ENCODE data around the gene UBL3. TPM values are rescaled to one million over a fixed set of nuclear protein-coding genes. Genes with fewer than 3 reads are reported as not detected.

UBL3 gene, protein sequence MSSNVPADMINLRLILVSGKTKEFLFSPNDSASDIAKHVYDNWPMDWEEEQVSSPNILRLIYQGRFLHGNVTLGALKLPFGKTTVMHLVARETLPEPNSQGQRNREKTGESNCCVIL
- 13.4 and 14.1 TPM in 2 replicates for total RNA-seq (2013; cell fraction: nucleolus; rRNA removed)
- total RNA-seq (2014; rRNA removed), result 9.1 and 9.3 TPM in 2 replicates
- 11.3 and 11.6 TPM in 2 replicates for total RNA-seq (2014; rRNA removed; fragmentation: Illumina TruSeq; extraction: Trizol)
- 12.4 and 13.7 TPM in 2 replicates for total RNA-seq (2021)
- polyA plus RNA-seq (2011; ENCODE audit: low read depth), result 4.7 TPM
- 11.1 and 16.3 TPM in 2 replicates for polyA plus RNA-seq (2011; rRNA removed)
- polyA plus RNA-seq (2011; cell fraction: cytosol; rRNA removed), result 4.5 and 4.7 TPM in 2 replicates
- polyA plus RNA-seq (2011; cell fraction: nucleus; rRNA removed), result 3.5 and 3.6 TPM in 2 replicates
- 8.9 and 9.5 TPM in 2 replicates for polyA plus RNA-seq (2012)
- 12.0 and 15.0 TPM in 2 replicates for polyA plus RNA-seq (2014; fragmentation: Illumina TruSeq; extraction: Trizol)
- 1 to 10 TPM; 5.5 to 6.1 TPM for polyA plus RNA-seq (2014; fragmentation: Nextera tagmentation; extraction: Ambion mirVana)
- 7.0 and 7.9 TPM in 2 replicates for polyA plus RNA-seq (2014; rRNA removed)
- 10 to 100 TPM; 10.1 to 11.2 TPM for polyA plus RNA-seq (2016; fragmentation: Nextera tagmentation; extraction: Ambion mirVana)
- polyA minus RNA-seq (2011; rRNA and poly(A)+ RNA removed), result 6.6 and 8.3 TPM in 2 replicates
- polyA minus RNA-seq (2011; cell fraction: cytosol; rRNA and poly(A)+ RNA removed), result 4.3 and 4.4 TPM in 2 replicates
- 5.7 and 9.1 TPM in 2 replicates for polyA minus RNA-seq (2011; cell fraction: nucleus; rRNA and poly(A)+ RNA removed)
- Bru-seq, nascent RNA, result percentile 79 among the genes with signal in this experiment
- percentile 73 among the genes with signal in this experiment for BruChase-seq, experiment 1, labeled RNA remaining after a 6-hour chase
- percentile 77 among the genes with signal in this experiment for BruChase-seq, experiment 2, labeled RNA remaining after a 2-hour chase
- long read RNA-seq, experiment 1, full-length matches to known transcripts, result 7 of 8 reads
- long read RNA-seq, experiment 1, partial matches to known transcripts, result 0 of 8 reads
- long read RNA-seq, experiment 1, other reads (novel, unspliced or antisense), result 1 of 8 reads
- long read RNA-seq, experiment 2, full-length matches to known transcripts, result 11 of 22 reads
- long read RNA-seq, experiment 2, partial matches to known transcripts, result 1 of 22 reads
- long read RNA-seq, experiment 2, other reads (novel, unspliced or antisense), result 10 of 22 reads

DNA sequence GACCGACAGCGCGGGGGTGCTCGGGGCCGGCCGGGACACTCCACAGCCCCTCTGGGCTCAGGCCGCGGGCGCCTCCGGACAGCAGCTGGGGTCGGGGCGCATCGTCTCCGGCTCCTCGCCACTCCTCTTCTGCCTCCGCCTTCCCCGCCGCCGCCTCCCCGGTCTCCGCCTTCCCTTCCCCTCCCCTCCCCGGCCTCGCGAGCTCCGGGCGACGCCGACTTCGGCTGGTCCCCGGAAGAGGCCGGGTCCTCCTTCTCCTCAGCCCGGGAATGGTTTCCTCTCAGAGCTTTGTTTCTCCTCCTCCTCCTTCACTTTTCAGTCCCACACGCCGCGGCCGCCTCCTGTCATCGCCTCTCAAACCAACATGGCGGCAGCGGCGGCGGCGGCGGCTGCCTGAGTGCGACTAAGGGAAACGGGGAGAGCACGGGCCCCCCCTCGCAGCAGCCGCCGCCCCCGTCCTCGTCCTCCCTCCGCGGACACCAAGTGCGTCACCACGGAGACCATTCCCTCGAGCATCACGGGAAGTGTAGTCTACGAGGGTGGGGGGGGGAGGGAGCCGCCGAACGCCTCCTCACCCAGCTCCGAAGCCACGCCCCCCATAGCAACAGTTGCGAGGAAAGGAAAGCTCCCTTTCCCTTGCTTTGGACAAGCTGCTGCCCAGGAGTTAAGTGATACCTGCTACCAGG, at the start of gene UBL3:
TSS of gene UBL3 (minus strand) at position 405 of the 686 bp plus-strand sequence. CDS start 1,079 bp downstream, outside the sequence.
- Histone ChIP-seq H3K36me3 (ENCODE audit: control insufficient read depth in 2 of 2, insufficient read depth in 2 of 2, low read length in 1 of 2) (no peaks in the 10 kb centered on the region), H4K20me1 (ENCODE audit: control insufficient read depth, insufficient read depth) (no peaks in the 10 kb centered on the region), H3K79me2 (ENCODE audit: control insufficient read depth, insufficient read depth, low read length) (peaks cover 40% of the 10 kb centered on the region), H3K27ac (ENCODE audit: control insufficient read depth, insufficient read depth) (peak within 1 kb of the TSS; percentile 54), H3K27me3 (replicated peaks in 1 of 2; ENCODE audit: control insufficient read depth in 2 of 2, insufficient read depth in 2 of 2, low read length in 1 of 2) (no peaks in the 10 kb centered on the region), H2AFZ (ENCODE audit: control insufficient read depth, low read depth, low read length) (peak within 1 kb of the TSS; percentile 84), H3K4me2 (ENCODE audit: control insufficient read depth, insufficient read depth) (peak within 1 kb of the TSS; percentile 82), H3K9me3 (replicated peaks; ENCODE audit: control insufficient read depth, insufficient read depth, low read length) (no peaks in the 10 kb centered on the region), H3K4me1 (ENCODE audit: control insufficient read depth, insufficient read depth, low read length) (no peaks in the 10 kb centered on the region), H3K9ac (ENCODE audit: control insufficient read depth, insufficient read depth, low read length) (peak within 1 kb of the TSS; percentile 69), H3K4me3 (peak within 1 kb of the TSS; percentile 77)
- FAIRE-seq, result peak; percentile 65
- intact Hi-C loops (cut with micrococcal nuclease; ENCODE audit: unreplicated experiment), result loop anchor here (5.0 kb wide), 1 partner anchor 62 kb away; no protein-coding TSS in a partner anchor
- in situ Hi-C loops (cut with MboI), result no loop called here
- no TSS peak for BruUV-seq (replicated peaks)
- ChIA-PET CTCF (interaction anchor here (0.6 to 2.5 kb wide), 11 partner anchors 8 to 265 kb away, joined by 3 to 9 read pairs (median 3); no protein-coding TSS in a partner anchor), RAD21 (ENCODE audit: unreplicated experiment) (interaction anchor here (0.7 to 6.8 kb wide), 13 partner anchors 9 to 265 kb away, joined by 3 to 84 read pairs (median 4); no protein-coding TSS in a partner anchor), POLR2A (interaction anchor here (0.6 to 1.4 kb wide), 5 partner anchors 8 to 76 kb away, joined by 3 to 6 read pairs (median 3); no protein-coding TSS in a partner anchor), SMC1A (ENCODE audit: uncharacterized antibody, unreplicated experiment) (interaction anchor here (1.0 to 17.1 kb wide), 9 partner anchors 11 to 282 kb away, joined by 3 to 181 read pairs (median 4); no protein-coding TSS in a partner anchor)
- under 1% methylated on average over 24 of the region's 64 CpGs for WGBS (ENCODE audit: insufficient coverage, insufficient replicate concordance, low lambda C conversion rate, missing lambda C conversion rate)
- ATAC-seq, result peak; percentile 84
- peak; percentile 62 for DNase-seq (ENCODE audit: low read depth, low spot score)
- TF ChIP-seq SP1 (IDR thresholded peaks at IDR 0.05; ENCODE audit: low read depth, low read length) (no peak), NFYB (IDR thresholded peaks at IDR 0.05; ENCODE audit: insufficient read depth, low read depth, low read length) (no peak), NRF1 (conservative IDR thresholded peaks at IDR 0.05; ENCODE audit: low read depth, low read length) (no peak), CUX1 (IDR thresholded peaks at IDR 0.05; ENCODE audit: insufficient replicate concordance, low read depth, low read length) (no peak), NFYA (IDR thresholded peaks at IDR 0.05; ENCODE audit: borderline replicate concordance, low read depth, low read length) (no peak), SIN3A (IDR thresholded peaks at IDR 0.05; ENCODE audit: low read depth, low read length) (peak; percentile 82; the same call in 1 of the 2 replicates), PAX8 (IDR thresholded peaks at IDR 0.05) (no peak), SIX5 (IDR thresholded peaks at IDR 0.05; ENCODE audit: low read depth, low read length, severe bottlenecking) (peak; percentile 82), CREB1 (IDR thresholded peaks at IDR 0.05; ENCODE audit: low read depth) (peak; percentile 97), CBX5 (IDR thresholded peaks at IDR 0.05; ENCODE audit: low read depth) (0 out of 2 replicates have a peak, but pooled peaks have one; percentile 54), SMARCA5 (IDR thresholded peaks at IDR 0.05) (0 out of 2 replicates have a peak, but pooled peaks have one; percentile 4), EGR1 (IDR thresholded peaks at IDR 0.05; ENCODE audit: borderline replicate concordance in 1 of 2, low read depth in 2 of 2, low read length in 2 of 2) (peak in 1 of 2 experiments; percentile 92; a peak in 2 of 3 replicates)
